WERI-Rb-1 (cell line): ENCODE results near the gene CPSF2.
A peak's percentile ranks its signal among the peaks of the same experiment; 100 is the strongest.

Experiments
- DNase-seq: peaks from one replicate; pipeline ENCODE4 v3.0.0-alpha.2; 2020
- H3K27ac ChIP-seq: fragments of 250-450 bp; sonication (Bioruptor Pico); 2 replicates; pipeline ENCODE4 v1.5.1; 2020; ENCODE audit warnings: mild to moderate bottlenecking, moderate library complexity
- H3K27me3 ChIP-seq: fragments of 250-450 bp; sonication (Bioruptor Pico); 2 replicates; pipeline ENCODE4 v1.5.1; 2021; ENCODE audit warnings: mild to moderate bottlenecking, low read depth, moderate library complexity; ENCODE audit not compliant: insufficient read depth, severe bottlenecking
- H3K36me3 ChIP-seq: fragments of 250-450 bp; sonication (Bioruptor Pico); 2 replicates; pipeline ENCODE4 v1.5.1; 2020; ENCODE audit warnings: mild to moderate bottlenecking, moderate library complexity
- H3K4me3 ChIP-seq: 2 replicates; pipeline ENCODE4 v1.5.1; 2011; ENCODE audit warnings: low read depth, mild to moderate bottlenecking, control low read depth, low read length
- H3K9me3 ChIP-seq: fragments of 250-450 bp; sonication (Bioruptor Pico); 2 replicates; pipeline ENCODE4 v1.5.1; 2021; ENCODE audit warnings: mild to moderate bottlenecking, moderate library complexity; ENCODE audit not compliant: severe bottlenecking
- TF ChIP-seq, protein P1 (sequence below): IDR thresholded peaks from 2 replicates; pipeline ENCODE4 v1.5.1; 2011; ENCODE audit warnings: low read depth, mild to moderate bottlenecking, control low read depth, inconsistent platforms, low read length

Gene CPSF2

DNA sequence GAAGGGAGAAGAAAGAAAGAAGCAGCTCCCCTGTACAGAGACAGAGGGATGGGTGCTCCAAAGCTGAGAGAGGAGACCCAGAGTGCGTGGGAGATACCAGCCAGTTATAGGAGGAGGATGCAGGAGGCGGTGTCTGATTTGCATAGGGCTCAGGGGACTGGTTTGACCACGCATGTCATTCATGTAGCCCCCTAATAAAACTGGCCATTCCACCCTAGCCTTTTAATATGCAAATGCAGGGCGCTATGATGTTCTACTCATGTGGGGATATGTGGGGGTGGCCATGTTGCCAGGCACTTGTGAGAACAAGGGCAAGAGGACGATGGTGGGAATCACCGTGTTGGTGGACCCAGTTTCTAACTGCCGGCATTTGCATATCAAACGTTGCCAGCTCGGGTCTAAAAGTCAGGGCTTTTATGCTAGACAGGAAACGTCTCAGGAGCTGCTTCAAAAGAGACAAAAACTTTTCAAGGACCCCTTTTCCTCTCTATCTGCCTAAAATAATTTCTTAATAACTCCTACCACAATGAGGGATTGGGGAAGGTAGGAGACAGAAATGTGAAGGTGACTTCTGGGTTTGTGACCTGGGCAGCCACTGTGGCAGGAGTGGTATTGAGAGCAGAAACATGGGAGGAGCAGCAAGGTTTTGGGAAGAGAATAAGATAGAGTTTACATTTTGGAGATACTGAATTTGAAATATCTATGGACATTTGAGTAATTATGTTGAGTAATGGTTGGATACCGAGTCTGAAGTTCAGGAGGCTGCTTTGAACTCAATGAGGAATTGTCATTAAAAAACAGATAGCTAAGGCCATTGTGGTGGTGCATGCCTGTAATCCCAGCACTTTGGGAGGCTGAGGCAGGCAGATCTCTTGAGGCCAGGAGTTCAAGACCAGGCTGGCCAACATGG lies 13.2 kb upstream of the CPSF2 start:
- TF ChIP-seq, protein P1, sequence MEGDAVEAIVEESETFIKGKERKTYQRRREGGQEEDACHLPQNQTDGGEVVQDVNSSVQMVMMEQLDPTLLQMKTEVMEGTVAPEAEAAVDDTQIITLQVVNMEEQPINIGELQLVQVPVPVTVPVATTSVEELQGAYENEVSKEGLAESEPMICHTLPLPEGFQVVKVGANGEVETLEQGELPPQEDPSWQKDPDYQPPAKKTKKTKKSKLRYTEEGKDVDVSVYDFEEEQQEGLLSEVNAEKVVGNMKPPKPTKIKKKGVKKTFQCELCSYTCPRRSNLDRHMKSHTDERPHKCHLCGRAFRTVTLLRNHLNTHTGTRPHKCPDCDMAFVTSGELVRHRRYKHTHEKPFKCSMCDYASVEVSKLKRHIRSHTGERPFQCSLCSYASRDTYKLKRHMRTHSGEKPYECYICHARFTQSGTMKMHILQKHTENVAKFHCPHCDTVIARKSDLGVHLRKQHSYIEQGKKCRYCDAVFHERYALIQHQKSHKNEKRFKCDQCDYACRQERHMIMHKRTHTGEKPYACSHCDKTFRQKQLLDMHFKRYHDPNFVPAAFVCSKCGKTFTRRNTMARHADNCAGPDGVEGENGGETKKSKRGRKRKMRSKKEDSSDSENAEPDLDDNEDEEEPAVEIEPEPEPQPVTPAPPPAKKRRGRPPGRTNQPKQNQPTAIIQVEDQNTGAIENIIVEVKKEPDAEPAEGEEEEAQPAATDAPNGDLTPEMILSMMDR: no peak
- H3K9me3 ChIP-seq: no peaks in the 10 kb centered on the region
- no peak overlapping the region for H3K4me3 ChIP-seq
- no peaks in the 10 kb centered on the region for H3K27me3 ChIP-seq
- no peak overlapping the region for H3K27ac ChIP-seq
- H3K36me3 ChIP-seq: no peaks in the 10 kb centered on the region; the same call in 1 of the 2 replicates
- no peak for DNase-seq

DNA sequence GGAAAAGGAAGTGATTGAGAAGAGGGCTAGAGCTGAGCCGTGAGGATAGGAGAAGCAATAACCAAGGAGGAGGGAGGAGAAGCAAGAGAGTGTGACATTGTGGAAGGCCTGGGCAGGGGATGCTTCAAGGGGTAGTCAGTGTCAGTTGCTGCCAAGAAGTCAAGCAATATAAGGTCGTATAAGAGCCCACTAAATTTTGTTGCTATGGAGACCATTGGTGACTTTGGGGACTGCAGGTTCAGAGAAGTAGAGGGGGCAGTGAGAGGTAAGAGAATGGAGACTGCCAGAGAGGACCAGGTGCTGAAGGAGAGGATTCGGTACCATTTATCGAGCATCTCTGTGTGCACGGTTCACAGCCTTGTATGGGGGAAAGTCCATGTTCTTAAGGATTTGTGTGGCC lies 12.3 kb upstream of the CPSF2 start:
- Histone ChIP-seq H3K27ac (no peak overlapping the region), H3K4me3 (no peak overlapping the region), H3K9me3 (no peaks in the 10 kb centered on the region), H3K36me3 (peaks cover 3% of the 10 kb centered on the region; the same call in 1 of the 2 replicates), H3K27me3 (no peaks in the 10 kb centered on the region)
- no peak for DNase-seq
- TF ChIP-seq, protein P1: no peak

DNA sequence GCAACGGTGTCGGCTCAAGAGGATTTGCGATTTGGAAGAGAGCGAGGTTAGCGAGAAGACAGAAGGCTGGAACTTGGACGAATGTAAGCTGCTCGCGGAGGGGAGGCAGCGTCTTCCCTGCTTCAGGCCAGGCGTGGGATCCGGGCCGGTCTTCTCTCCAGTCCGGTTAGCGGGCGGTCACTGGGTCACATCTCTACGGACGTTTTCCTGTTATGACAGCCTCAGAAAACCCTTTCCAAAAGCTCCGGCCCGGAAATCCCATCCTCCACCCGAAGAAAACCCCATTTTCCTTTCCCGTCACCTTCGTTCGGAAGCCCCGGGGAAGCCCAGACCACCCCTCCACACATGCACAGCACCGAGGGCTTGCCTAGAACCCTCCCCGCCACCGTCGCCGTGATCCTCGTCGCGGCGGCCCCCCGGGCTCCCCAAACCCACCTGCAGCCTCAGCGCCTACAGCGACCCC lies 531 bp upstream of the CPSF2 start:
- no peak for DNase-seq
- Histone ChIP-seq H3K4me3 (peak overlapping the region; percentile 99), H3K27me3 (no peaks in the 10 kb centered on the region), H3K36me3 (peaks cover 49% of the 10 kb centered on the region), H3K9me3 (no peaks in the 10 kb centered on the region), H3K27ac (peak overlapping the region; percentile 99)
- TF ChIP-seq, protein P1: no peak

DNA sequence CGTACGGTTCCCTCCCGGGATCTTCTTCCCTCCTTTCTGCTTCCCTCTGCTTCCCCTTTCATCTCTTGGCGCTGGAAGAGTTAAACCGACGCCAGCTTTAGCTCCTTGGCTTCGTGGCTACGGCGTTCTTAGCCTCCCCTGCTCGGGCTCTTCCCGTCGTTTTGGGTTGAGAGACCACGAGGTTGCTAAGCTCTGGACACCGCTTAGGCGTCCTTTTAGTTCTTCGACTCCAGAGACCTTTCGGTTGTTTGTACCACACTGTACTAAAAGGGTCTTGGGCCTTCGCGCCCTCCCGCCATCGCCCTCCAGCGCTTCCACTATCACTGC lies 545 bp downstream of the CPSF2 start:
- H3K27me3 ChIP-seq: no peaks in the 10 kb centered on the region
- peak overlapping the region; percentile 99 for H3K27ac ChIP-seq
- H3K4me3 ChIP-seq: peak overlapping the region; percentile 99
- no peaks in the 10 kb centered on the region for H3K9me3 ChIP-seq
- H3K36me3 ChIP-seq: peaks cover 45% of the 10 kb centered on the region
- TF ChIP-seq, protein P1: no peak
- peak; percentile 43 for DNase-seq

DNA sequence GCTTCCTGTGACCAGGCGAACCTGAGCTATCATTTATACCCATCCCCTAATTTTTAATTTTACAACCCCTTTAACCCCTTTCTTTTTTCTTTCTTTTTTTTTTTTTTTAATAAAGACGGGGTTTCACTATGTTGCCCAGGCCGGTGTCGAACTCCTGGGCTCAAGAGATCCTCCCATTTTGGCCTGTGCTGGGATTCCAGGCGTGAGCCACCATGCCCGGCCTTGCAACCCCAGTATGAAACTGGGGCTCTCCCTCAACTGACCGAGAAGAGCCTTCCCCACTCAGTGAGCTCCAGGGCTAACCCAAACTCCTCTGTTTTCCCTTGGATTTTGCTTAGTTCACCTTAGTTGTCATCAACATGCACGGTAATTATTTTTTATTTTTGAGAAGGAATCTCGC lies 992 bp downstream of the CPSF2 start:
- Histone ChIP-seq H3K27me3 (no peaks in the 10 kb centered on the region), H3K36me3 (peaks cover 46% of the 10 kb centered on the region), H3K9me3 (no peaks in the 10 kb centered on the region), H3K27ac (peak overlapping the region; percentile 99), H3K4me3 (peak overlapping the region; percentile 99)
- no peak for DNase-seq
- TF ChIP-seq, protein P1: no peak

DNA sequence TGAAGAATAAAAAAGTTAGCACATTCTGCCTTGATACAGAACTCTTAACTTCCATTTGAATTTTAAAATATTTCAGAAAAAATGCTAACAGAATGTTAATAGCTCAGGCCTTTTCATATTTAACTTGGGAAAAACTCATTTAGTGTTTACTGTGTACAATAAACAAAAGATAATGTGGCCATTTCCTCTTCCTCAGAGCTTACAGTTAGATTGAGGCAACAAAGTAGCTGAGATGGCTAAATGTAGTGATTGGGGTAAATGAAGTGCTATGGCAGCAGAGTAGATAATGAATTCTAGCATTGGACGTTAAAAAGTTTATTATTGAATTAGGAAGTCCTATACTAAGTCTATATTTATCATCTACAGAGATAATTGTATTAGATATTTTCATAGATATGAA lies 12.7 kb downstream of the CPSF2 start:
- peaks cover 81% of the 10 kb centered on the region for H3K36me3 ChIP-seq
- TF ChIP-seq, protein P1: no peak
- no peak for DNase-seq
- H3K4me3 ChIP-seq: no peak overlapping the region
- no peaks in the 10 kb centered on the region for H3K9me3 ChIP-seq
- H3K27me3 ChIP-seq: no peaks in the 10 kb centered on the region
- H3K27ac ChIP-seq: no peak overlapping the region
